NCI-H526 treated with DMSO at 0.1 percent for 48 hours (cell line): ENCODE data around the gene PSAPL1.

Experiments used
- DNase-seq: peaks from one replicate; lab custom pipeline; 2025; lab: John Stamatoyannopoulos, UW

Gene PSAPL1, protein sequence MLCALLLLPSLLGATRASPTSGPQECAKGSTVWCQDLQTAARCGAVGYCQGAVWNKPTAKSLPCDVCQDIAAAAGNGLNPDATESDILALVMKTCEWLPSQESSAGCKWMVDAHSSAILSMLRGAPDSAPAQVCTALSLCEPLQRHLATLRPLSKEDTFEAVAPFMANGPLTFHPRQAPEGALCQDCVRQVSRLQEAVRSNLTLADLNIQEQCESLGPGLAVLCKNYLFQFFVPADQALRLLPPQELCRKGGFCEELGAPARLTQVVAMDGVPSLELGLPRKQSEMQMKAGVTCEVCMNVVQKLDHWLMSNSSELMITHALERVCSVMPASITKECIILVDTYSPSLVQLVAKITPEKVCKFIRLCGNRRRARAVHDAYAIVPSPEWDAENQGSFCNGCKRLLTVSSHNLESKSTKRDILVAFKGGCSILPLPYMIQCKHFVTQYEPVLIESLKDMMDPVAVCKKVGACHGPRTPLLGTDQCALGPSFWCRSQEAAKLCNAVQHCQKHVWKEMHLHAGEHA

DNA sequence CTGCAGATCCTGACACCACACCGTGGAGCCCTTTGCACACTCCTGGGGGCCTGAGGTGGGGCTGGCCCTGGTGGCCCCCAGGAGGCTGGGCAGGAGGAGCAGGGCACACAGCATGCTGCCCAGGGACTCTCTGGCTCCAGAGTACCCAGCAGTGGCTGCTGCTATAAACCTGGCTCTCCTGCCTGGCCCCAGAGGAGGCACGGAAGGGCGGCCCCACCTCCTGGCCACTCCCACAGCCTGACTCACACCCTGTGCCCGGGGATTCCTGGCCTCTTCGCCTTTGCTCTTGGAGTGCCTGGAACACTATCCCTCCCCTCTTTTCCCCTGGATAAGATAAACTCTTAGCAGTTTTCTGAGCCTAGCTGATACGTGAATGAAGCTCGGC is at the start of gene PSAPL1:
Gene PSAPL1 (minus strand): TSS at position 165 of the 385 bp plus-strand sequence. CDS start 51 bp downstream, at position 114.
- no peak for DNase-seq

- no peak for DNase-seq
These were observed 46.5 kb upstream of the PSAPL1 start for GRCh38 chr4:7481227-7481626.

- no peak for DNase-seq
These were observed 45.7 kb upstream of the PSAPL1 start for GRCh38 chr4:7480423-7480822.

GRCh38 chr4:7478665-7479064 is 43.9 kb upstream of the PSAPL1 start:
- DNase-seq: no peak

DNA sequence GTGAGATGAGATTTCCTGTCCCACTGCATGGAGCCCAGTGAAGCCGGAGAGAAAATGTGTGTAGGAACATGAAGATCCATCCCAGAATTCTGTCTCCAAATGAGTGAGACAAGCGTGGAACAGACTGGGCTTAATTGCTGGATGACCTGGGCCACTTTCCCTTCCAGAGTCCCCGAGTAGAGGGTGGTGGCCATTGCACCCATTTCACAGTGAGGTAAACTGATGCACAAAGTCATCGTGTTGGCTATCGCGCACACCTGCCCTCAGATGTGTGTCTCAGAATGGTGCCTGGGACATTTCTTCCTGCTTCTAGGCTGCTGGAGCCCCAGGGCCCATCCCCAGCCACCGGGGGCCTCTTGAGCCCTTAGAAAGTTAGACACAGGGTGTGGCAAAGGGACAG is 43.0 kb upstream of the PSAPL1 start:
- no peak for DNase-seq

- no peak for DNase-seq
These were observed 42.1 kb upstream of the PSAPL1 start for GRCh38 chr4:7476820-7477219.

- no peak for DNase-seq
These were observed 40.5 kb upstream of the PSAPL1 start for GRCh38 chr4:7475207-7475606.

DNA sequence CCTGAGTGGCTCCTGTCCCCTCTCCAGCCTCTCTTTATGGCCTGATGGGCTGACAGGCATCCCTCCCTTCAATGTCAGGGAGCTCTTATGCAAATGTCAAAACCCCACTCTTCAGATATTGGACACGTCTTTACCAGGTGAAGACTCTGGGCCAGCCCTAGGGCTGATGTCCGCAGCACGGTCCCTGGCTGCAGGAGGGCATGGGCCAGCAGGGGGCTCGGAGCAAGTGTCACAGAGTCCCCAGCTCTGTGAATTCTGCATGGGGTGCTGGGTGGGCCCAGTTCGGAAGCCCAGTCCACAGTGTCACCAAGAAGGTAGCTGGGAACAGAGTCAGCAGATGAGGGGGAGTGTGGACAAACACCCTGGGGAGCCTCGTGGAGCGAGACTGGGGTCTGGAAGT is 39.6 kb upstream of the PSAPL1 start:
- no peak for DNase-seq

DNA sequence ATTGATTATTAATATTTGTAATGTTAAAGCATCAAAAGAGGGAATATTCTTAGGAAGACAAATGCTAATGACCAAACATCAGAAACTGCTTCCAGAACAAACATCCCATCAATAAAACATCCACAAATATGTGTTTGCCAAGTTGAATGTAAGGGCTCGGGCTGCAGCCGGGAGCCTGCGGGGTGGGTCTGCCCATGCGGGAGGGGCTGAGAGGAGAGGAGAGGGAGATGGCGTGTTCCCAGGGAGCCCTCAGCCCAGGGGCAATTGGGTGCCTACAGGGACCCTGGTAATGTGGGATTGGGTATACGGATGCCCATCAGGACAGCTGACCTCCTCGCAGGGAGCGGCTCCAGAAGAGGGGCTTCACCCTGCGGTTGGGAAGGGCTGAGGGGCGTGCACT is 38.4 kb upstream of the PSAPL1 start:
- no peak for DNase-seq

DNA sequence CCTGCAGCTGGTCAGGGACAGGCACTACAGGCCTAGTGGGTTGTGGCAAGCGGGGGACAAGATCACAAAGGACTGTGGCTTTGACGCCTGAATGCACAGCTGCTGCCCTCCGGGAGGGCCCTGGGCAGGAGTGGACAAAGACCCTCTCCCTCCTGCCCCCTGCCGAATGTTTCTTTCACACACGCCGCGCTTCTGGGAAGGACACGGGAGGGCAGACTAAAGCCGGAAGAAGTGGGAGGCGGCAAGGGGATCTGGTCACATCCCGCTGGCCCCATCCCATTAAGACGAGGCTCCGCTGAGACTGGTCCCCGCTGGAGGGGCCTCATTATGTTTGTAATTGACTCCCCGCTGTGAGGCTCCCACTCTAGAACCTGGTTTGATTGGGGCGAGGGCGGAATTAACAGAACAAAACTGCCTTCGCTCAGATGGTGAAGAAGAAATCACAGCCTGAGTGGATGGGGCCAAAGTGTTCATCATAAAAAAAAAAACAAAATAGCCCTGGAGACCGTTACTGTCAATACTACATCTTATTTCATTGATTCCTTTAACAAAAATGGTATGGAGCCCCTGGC is 37.8 kb upstream of the PSAPL1 start:
- no peak for DNase-seq

DNA sequence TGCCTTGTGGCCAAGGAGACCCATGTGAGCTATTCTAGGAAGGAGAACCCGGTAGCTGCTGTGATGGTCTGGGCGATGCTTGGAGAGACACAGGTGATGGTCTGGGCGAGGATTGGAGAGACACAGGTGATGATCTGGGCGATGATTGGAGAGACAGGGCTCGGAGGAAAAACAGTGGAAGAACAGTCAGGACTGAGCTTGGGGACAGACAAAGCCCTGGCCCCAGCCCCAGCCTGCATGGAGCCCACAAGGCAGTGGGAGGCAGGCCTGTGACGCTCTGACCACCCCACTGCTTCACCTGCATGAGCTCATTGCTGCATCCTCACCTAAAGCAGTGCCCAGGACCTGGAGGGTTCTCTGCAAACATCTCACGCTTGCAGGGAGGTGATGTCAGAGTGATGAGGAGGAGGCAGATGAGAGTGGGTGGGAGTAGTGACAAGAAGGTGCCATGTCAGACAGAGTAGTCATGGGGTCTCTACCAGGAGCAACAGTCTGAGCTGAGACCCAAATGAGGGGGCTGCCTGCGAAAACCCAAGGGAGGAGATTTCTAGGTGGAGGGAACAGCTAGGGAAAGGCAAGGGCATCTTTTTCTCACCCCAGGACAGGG is 35.9 kb upstream of the PSAPL1 start:
- no peak for DNase-seq

GRCh38 chr4:7470111-7470510 is 35.4 kb upstream of the PSAPL1 start:
- no peak for DNase-seq

DNA sequence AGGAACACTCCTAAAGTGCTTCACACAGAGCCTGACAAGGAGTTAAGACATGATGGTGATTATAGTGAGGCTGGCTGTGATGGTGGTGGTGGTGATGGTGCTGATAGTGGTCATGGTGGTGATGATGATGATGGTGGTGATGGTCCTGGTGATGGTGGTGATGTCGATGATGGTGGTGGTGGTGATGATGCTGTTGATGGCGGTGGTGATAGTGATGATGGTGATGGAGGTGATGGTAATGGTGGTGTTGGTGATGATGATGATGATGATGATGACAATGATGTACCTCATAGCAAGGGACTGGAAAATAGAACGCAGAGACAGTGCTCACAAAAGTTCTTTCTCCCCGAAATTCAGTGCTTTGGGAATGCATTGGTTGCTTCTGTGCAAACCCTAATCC is 34.3 kb upstream of the PSAPL1 start:
- DNase-seq: no peak

- no peak for DNase-seq
These were observed 32.7 kb upstream of the PSAPL1 start for GRCh38 chr4:7467471-7467870.

GRCh38 chr4:7466904-7467303 is 32.2 kb upstream of the PSAPL1 start:
- DNase-seq: no peak

DNA sequence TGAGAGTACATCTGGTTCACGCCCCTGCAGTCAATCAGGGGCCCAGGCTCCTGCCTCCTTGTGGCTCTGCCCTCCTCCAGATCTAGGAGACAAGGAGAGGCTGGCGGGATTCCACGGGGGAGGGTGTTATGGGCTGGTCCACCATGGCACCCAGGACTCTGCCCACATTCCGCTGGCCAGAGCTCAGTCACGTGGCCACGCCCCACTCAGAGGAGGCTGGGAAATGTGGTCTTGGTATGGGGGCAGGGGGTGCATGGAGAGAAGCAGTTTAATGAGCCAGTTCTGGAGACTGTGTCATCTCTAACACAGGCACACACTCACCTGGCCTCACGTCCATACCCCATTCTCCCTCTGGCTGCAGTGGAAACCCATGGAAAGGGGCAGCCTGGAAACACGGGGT is 31.5 kb upstream of the PSAPL1 start:
- DNase-seq: no peak

DNA sequence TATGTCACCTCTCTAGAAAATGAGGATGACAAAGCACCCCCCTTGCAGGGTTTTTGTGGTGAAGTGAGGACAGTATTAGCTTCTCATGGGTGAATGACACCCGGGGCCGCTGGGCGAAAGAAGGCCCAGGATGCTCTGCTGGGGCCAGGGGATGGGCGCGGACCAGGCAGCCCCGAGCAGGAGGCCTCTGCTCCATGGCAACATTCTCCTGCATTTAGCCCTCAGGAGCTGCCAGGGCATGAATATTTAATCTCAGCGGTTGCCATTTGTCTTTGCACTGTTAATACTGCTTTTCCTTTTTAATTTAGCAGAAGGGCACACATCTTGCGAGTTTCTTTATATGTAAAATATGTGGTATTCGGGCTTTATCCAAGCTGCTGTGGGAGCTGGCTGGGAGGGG is 30.3 kb upstream of the PSAPL1 start:
- DNase-seq: no peak

DNA sequence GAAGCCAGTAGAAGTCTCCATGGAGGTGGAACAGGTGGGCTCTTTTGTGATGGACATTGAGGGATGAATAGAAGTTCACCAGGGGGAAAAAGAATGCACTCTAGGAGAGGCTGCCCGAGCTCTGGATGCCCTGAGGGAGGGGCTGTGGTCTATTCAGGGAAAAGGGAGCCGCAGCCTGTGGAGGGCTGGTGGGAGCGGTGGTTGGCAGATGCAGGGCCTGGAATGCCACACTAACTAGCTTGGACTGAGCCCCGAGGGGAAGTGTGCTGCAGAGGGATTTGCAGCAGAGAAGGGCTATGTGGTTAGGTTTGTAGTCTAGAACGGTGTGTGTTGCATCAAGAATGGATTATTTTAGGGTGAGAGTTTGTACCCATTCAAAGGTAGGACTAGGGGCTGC is 29.5 kb upstream of the PSAPL1 start:
- no peak for DNase-seq

DNA sequence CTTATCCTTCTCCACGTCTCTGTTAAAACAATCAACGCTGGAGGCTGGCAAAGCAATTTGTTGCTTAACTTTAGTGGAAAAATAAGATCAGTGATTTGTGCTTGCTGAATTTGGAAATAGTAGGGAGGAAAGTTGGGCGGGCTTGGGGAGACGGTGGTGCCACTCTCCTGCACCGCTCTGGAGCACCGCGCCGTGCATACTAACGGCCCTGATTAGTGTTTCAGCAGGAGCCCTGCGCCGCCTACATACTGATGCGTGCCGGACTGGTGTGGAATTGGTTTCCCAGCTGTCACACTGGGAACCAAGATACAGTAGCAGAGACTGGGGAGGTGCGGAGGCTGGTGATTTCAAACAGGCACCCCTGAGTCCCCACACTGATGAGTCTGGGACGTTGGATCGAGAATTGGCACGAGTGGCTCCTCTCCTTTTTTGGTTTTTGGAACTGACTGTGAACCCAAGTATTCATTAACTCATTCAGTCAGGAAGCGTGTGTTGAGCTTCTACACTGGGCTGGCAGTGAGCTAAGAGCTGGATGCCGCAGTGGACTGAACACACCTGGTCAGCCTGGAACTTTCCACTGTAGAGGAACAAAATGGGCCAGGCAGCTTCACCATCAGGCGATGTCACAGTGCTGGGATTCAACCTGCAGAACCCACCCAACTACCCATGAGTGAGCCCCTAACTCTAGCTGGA is 29.0 kb upstream of the PSAPL1 start:
- DNase-seq: no peak

- DNase-seq: no peak
These were observed 27.8 kb upstream of the PSAPL1 start for GRCh38 chr4:7462509-7462971.

- no peak for DNase-seq
These were observed 26.5 kb upstream of the PSAPL1 start for GRCh38 chr4:7461230-7461629.

GRCh38 chr4:7460566-7460965 is 25.8 kb upstream of the PSAPL1 start:
- DNase-seq: no peak

DNA sequence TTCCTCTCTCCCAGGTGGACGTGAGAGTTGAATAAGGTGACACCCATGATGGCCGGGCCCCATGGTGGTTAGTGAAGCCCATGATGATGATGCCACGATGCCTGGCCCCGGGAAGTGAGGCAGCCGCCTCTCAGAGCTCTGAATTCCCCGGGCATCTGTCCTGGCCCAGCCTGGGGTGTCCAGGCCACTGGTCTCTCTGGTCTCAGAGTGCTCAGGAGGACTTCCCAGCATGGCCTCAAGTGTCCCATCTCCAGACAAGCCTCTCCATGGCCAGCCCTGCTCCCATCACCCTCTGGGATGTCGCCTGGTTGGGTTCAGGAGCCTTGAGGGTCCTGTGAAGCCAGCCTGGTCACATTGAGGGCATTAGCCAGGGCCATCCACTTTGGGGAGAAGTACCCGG is 24.7 kb upstream of the PSAPL1 start:
- no peak for DNase-seq
